Lower leg skin (tissue), 3 donors: ENCODE results near the gene PALM3.

ENCODE experiments used
- POLR2A ChIP-seq, 2 donors: fragments of 450-650 bp; IDR thresholded peaks; one replicate each; pipeline ENCODE4 v1.6.1; 2016 to 2017; ENCODE audit warnings: antibody characterized with exemption in 2 of 2, mild to moderate bottlenecking in 1 of 2, moderate library complexity in 1 of 2
- TF ChIP-seq, protein P1 (sequence below), 3 donors: fragments of 450-650 bp; IDR thresholded peaks; one replicate each; pipeline ENCODE4 v1.5.1; 2016; ENCODE audit warnings: antibody characterized with exemption in 3 of 3, mild to moderate bottlenecking in 3 of 3, moderate library complexity in 2 of 3

DNA sequence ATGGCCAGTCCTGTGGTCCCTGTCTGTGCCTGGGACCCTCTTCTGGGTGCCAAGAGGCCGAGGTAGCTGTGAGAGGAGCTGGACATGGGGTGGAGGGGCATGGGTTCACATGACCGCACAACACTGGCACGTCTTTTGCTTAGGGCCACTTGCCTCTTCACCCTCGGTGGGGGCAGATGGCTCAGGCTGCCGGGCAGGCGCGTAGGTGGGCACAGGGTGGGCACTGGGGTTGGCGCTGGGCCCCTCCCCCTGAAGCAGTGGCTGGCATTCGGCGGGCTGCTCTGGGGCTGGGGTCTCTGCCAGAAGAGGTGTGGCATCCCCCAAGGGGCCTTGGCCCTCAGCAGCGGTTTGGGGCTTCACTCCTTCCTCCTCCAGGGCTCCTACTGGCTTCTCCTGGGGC is 8.4 kb downstream of the PALM3 start:
- TF ChIP-seq, protein P1, sequence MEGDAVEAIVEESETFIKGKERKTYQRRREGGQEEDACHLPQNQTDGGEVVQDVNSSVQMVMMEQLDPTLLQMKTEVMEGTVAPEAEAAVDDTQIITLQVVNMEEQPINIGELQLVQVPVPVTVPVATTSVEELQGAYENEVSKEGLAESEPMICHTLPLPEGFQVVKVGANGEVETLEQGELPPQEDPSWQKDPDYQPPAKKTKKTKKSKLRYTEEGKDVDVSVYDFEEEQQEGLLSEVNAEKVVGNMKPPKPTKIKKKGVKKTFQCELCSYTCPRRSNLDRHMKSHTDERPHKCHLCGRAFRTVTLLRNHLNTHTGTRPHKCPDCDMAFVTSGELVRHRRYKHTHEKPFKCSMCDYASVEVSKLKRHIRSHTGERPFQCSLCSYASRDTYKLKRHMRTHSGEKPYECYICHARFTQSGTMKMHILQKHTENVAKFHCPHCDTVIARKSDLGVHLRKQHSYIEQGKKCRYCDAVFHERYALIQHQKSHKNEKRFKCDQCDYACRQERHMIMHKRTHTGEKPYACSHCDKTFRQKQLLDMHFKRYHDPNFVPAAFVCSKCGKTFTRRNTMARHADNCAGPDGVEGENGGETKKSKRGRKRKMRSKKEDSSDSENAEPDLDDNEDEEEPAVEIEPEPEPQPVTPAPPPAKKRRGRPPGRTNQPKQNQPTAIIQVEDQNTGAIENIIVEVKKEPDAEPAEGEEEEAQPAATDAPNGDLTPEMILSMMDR (IDR thresholded peaks at IDR 0.05) = no peak
- TF ChIP-seq POLR2A (IDR thresholded peaks at IDR 0.05) = no peak
